ENCODE measurements around the gene RBM15.

RBM15 gene

DNA sequence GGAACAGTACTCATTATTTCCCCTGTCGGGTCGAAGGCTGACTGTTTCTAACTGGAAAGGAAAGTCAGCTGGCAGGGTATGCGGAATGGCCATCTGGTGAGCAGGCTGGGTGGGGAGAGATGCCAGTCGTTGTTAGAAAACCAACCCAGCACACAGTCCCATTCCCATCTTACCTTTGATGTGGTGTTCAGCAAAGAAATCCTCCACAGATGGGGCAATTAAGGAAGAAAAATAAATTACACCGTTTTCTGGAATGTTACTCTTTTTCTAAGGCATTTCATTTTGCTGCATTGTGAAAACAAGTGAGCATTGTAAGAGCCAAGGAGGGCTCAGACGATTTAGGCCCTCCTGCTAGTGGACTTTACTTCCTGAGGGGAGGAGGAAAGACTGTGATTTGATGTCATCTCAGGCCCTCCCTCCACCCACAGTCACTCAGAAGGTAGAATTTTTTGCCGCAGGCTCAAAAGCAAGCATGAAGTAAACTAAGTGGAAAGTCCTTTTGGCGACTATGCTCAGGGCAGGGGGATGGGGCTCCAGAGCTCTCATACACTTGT, 51.6 kb downstream of the RBM15 start, which contains the start of gene SLC16A4:
Gene SLC16A4 (minus strand): TSS at position 335 of the 554 bp plus-strand sequence. CDS start 1,703 bp downstream, outside the sequence.
- H3K4me1 ChIP-seq (ENCODE audit: control insufficient read depth, insufficient read depth, low read length) = peaks cover 3% of the 10 kb centered on the region
- H3K36me3 ChIP-seq (ENCODE audit: control insufficient read depth, insufficient read depth, low read length) = no peaks in the 10 kb centered on the region
- H3K9ac ChIP-seq (ENCODE audit: low read depth, low read length) = no peak within 1 kb of the TSS
- H3K4me3 ChIP-seq (ENCODE audit: low read depth, low read length) = no peak within 1 kb of the TSS
- H3K27me3 ChIP-seq (ENCODE audit: control insufficient read depth, insufficient read depth, low read length) = no peaks in the 10 kb centered on the region
- H3K9me3 ChIP-seq (ENCODE audit: control insufficient read depth, insufficient read depth, low read length) = no peaks in the 10 kb centered on the region

GRCh38 chr1:110393286-110393685, 54.1 kb downstream of the RBM15 start:
- H3K4me3 ChIP-seq (ENCODE audit: low read depth, low read length) = no peak overlapping the region
- peaks cover 3% of the 10 kb centered on the region for H3K4me1 ChIP-seq (ENCODE audit: control insufficient read depth, insufficient read depth, low read length)

GRCh38 chr1:110393691-110394492, 54.7 kb downstream of the RBM15 start:
- H3K27me3 ChIP-seq (ENCODE audit: control insufficient read depth, insufficient read depth, low read length) = no peaks in the 10 kb centered on the region
- H3K9ac ChIP-seq (ENCODE audit: low read depth, low read length) = no peak overlapping the region
- H3K36me3 ChIP-seq (ENCODE audit: control insufficient read depth, insufficient read depth, low read length) = no peaks in the 10 kb centered on the region
- no peak overlapping the region for H3K4me3 ChIP-seq (ENCODE audit: low read depth, low read length)
- H3K4me1 ChIP-seq (ENCODE audit: control insufficient read depth, insufficient read depth, low read length) = peaks cover 3% of the 10 kb centered on the region
- no peaks in the 10 kb centered on the region for H3K9me3 ChIP-seq (ENCODE audit: control insufficient read depth, insufficient read depth, low read length)

More at GRCh38 chr1:110393286-110393685, 54.1 kb downstream of the RBM15 start:
- H3K9ac ChIP-seq (ENCODE audit: low read depth, low read length) = no peak overlapping the region
- no peaks in the 10 kb centered on the region for H3K9me3 ChIP-seq (ENCODE audit: control insufficient read depth, insufficient read depth, low read length)
- H3K27me3 ChIP-seq (ENCODE audit: control insufficient read depth, insufficient read depth, low read length) = no peaks in the 10 kb centered on the region
- H3K36me3 ChIP-seq (ENCODE audit: control insufficient read depth, insufficient read depth, low read length) = no peaks in the 10 kb centered on the region

GRCh38 chr1:110394493-110394820, 55.3 kb downstream of the RBM15 start:
- Histone ChIP-seq H3K27me3 (ENCODE audit: control insufficient read depth, insufficient read depth, low read length) (no peaks in the 10 kb centered on the region), H3K4me1 (ENCODE audit: control insufficient read depth, insufficient read depth, low read length) (peaks cover 3% of the 10 kb centered on the region), H3K4me3 (ENCODE audit: low read depth, low read length) (no peak overlapping the region), H3K9ac (ENCODE audit: low read depth, low read length) (no peak overlapping the region), H3K9me3 (ENCODE audit: control insufficient read depth, insufficient read depth, low read length) (no peaks in the 10 kb centered on the region), H3K36me3 (ENCODE audit: control insufficient read depth, insufficient read depth, low read length) (no peaks in the 10 kb centered on the region)
